22Rv1 (cell line): ENCODE measurements around the gene C16orf87.

Experiments
- CTCF ChIP-seq: fragments of 450-650 bp; IDR thresholded peaks from 2 replicates; pipeline ENCODE4 v1.5.1; 2017; ENCODE audit warnings: mild to moderate bottlenecking
- ZFX ChIP-seq: fragments of 450-650 bp; IDR thresholded peaks from 2 replicates; pipeline ENCODE4 v1.6.1; 2017; ENCODE audit warnings: antibody characterized with exemption, borderline replicate concordance

- TF ChIP-seq CTCF, result no peak
- TF ChIP-seq ZFX, result no peak
Measured at GRCh38 chr16:46842192-46842895, 11.4 kb upstream of the C16orf87 start.
